ENCODE data around the gene GPAM. TPM values are rescaled to one million over a fixed set of nuclear protein-coding genes. Genes with fewer than 3 reads are reported as not detected.

Gene GPAM
- total RNA-seq, 1 experiment from 2014 or later: 16.0 TPM

GRCh38 chr10:112182784-112183328 is 709 bp downstream of the GPAM start:
- H3K4me2 ChIP-seq (ENCODE audit: insufficient read depth, insufficient read length, low read length): peak overlapping the region; percentile 80
- H3K27me3 ChIP-seq (ENCODE audit: insufficient read depth, low read length): no peaks in the 10 kb centered on the region
- H2AFZ ChIP-seq (ENCODE audit: low read length): no peak overlapping the region
- H3K9ac ChIP-seq (ENCODE audit: extremely low read depth, insufficient read length, low read length): peak overlapping the region; percentile 40
- no peak overlapping the region for H2AK5ac ChIP-seq (ENCODE audit: insufficient read length, low read length)
- Mint-ChIP-seq H3K27me3 (ENCODE audit: low read depth) (0 out of 2 replicates have a peak, but pooled peaks cover under 1% of the 10 kb centered on the region), H3K27ac (peak overlapping the region in 2 of 3 experiments; percentile 71 to 99; a peak in 5 of 7 replicates), H3K9me3 (peaks cover 11% of the 10 kb centered on the region in 2 experiments), H3K36me3 (ENCODE audit: insufficient read depth in 1 of 3, low read depth in 3 of 3) (peaks cover 0 to 17% (median 9%) of the 10 kb centered on the region in 3 experiments; a peak in 5 of 7 replicates), H3K4me1 (peaks cover 13% of the 10 kb centered on the region in 2 experiments), H3K4me3 (peak overlapping the region; percentile 88 to 94)
- H3K9me3 ChIP-seq (ENCODE audit: control insufficient read depth, low read depth, low read length): no peaks in the 10 kb centered on the region
- no peaks in the 10 kb centered on the region for H3K79me1 ChIP-seq (ENCODE audit: insufficient read depth, low read depth, low read length, poor library complexity, severe bottlenecking)
- H2BK120ac ChIP-seq (ENCODE audit: low read depth, low read length, poor library complexity, severe bottlenecking): no peak overlapping the region
- H3K23ac ChIP-seq (ENCODE audit: insufficient read length, low read depth, low read length): no peak overlapping the region
- H2BK5ac ChIP-seq (ENCODE audit: insufficient read length, low read length): no peak overlapping the region
- H3K4me1 ChIP-seq (ENCODE audit: insufficient read depth, low read length): no peaks in the 10 kb centered on the region
- no peak for TF ChIP-seq CTCF (conservative IDR thresholded peaks at IDR 0.05)
- H4K20me1 ChIP-seq (ENCODE audit: control insufficient read depth, insufficient read depth, insufficient read length): no peaks in the 10 kb centered on the region
- H3K4ac ChIP-seq (ENCODE audit: low read depth, low read length): no peak overlapping the region
- H3K14ac ChIP-seq (ENCODE audit: insufficient read depth, low read length): no peak overlapping the region
- no peak overlapping the region for H2BK12ac ChIP-seq (ENCODE audit: insufficient read length, low read depth, low read length)
- no peak overlapping the region for H3K18ac ChIP-seq (ENCODE audit: insufficient read length, low read depth, low read length)
- no CpG with 5 or more reads among the region's 10 CpGs for WGBS (ENCODE audit: extremely low coverage, insufficient read length, low lambda C conversion rate)
- no peak overlapping the region for H2BK20ac ChIP-seq (ENCODE audit: low read depth, low read length, poor library complexity, severe bottlenecking)
- no peak for DNase-seq
- no peak overlapping the region for H2BK15ac ChIP-seq (ENCODE audit: low read depth, low read length)
- H3K56ac ChIP-seq (ENCODE audit: insufficient read length, low read depth, low read length): no peak overlapping the region
- H3K27ac ChIP-seq (ENCODE audit: insufficient read length, low read depth, low read length): no peak overlapping the region
- H4K5ac ChIP-seq (ENCODE audit: insufficient read length, low read depth, low read length): no peak overlapping the region
- no peak overlapping the region for H4K91ac ChIP-seq (ENCODE audit: insufficient read length, low read depth, low read length)
- no peaks in the 10 kb centered on the region for H3K79me2 ChIP-seq (ENCODE audit: insufficient read depth, low read length)
- no peak overlapping the region for H3T11ph ChIP-seq (ENCODE audit: low read length)
- no peak overlapping the region for H4K8ac ChIP-seq (replicated peaks; ENCODE audit: insufficient read length, low read depth, low read length)
- H3K23me2 ChIP-seq (ENCODE audit: insufficient read length, low read depth, low read length, poor library complexity, severe bottlenecking): peaks cover 3% of the 10 kb centered on the region

Data from H9 (cell line).